Upper lobe of left lung (tissue), 6 donors: ENCODE results near the gene SERPINB10. TPM values are rescaled to one million over a fixed set of nuclear protein-coding genes. Genes with fewer than 3 reads are reported as not detected.

Experiments used
- ATAC-seq, 2 donors: fragments of 200-7000 bp; cut with Tn5 transposase; one replicate each; pipeline ENCODE4 v1.9.1; 2022; ENCODE audit warnings: mild to moderate bottlenecking in 2 of 2, moderate library complexity in 2 of 2; ENCODE audit not compliant: low FRiP score in 2 of 2
- DNase-seq, 2 donors: peaks; one replicate each; pipeline ENCODE4 v3.0.0-alpha.2; 2019 to 2020
- H3K27ac ChIP-seq, 4 donors: fragments of 200-600 bp; sonication (generic); one replicate each; pipeline ENCODE4 v1.5.1; 2016 to 2019
- H3K27me3 ChIP-seq, 4 donors: fragments of 200-600 bp; sonication (generic); one replicate each; pipeline ENCODE4 v1.5.1; 2017 to 2019
- H3K36me3 ChIP-seq, 4 donors: fragments of 200-600 bp; sonication (generic); one replicate each; pipeline ENCODE4 v1.5.1; 2016 to 2019
- H3K4me1 ChIP-seq, 4 donors: fragments of 200-600 bp; sonication (generic); one replicate each; pipeline ENCODE4 v1.5.1; 2018 to 2019
- H3K4me3 ChIP-seq, 4 donors: fragments of 200-600 bp; sonication (generic); one replicate each; pipeline ENCODE4 v1.5.1; 2017 to 2019; ENCODE audit warnings: mild to moderate bottlenecking in 2 of 4, moderate library complexity in 1 of 4
- H3K9me3 ChIP-seq, 4 donors: fragments of 200-600 bp; sonication (generic); one replicate each; pipeline ENCODE4 v1.5.1; 2018 to 2019
- EP300 ChIP-seq, 4 donors: sonication (generic); formaldehyde crosslinking; IDR thresholded peaks; one replicate each; pipeline ENCODE4 v1.5.1; 2017; ENCODE audit warnings: antibody characterized with exemption in 4 of 4, control low read depth in 2 of 4
- POLR2A ChIP-seq, 4 donors: fragments of 450-650 bp; IDR thresholded peaks; one replicate each; pipeline ENCODE4 v1.5.1; 2016 to 2017; ENCODE audit warnings: antibody characterized with exemption in 4 of 4, mild to moderate bottlenecking in 2 of 4
- POLR2AphosphoS5 ChIP-seq, 2 donors: sonication (generic); formaldehyde crosslinking; IDR thresholded peaks; one replicate each; pipeline ENCODE4 v1.5.1; 2017; ENCODE audit warnings: antibody characterized with exemption in 2 of 2
- WGBS, 2 donors: methylation state at CpG; one replicate each; pipeline ENCODE4 v1.1.5; 2017 to 2018; 5-methylcytosine and 5-hydroxymethylcytosine counted together
- total RNA-seq, 6 donors: library from RNA; depleted of rRNA in 4 of 6; stranded (reverse); fragments of >200 nt in 4 of 6; gene quantifications; one replicate each; pipeline versions ENCODE4 v1.1.0 to v1.2.1, GENCODE V29; 2016 to 2021
- TF ChIP-seq, protein P1 (sequence below), 6 experiments: fragments of 450-650 bp in 4 of 6; fragments of 200-600 bp in 2 of 6; sonication (generic) in 2 of 6; IDR thresholded peaks; one replicate each; pipeline ENCODE4 v1.5.1; 2016 to 2019; ENCODE audit warnings: antibody characterized with exemption in 6 of 6
- donor health status: DM: no; HTN: no; CAD: no; lungs with moderate emphysema.
- donor health status: DM: no; HTN: yes; CAD: no; lungs with severe emphysema.

Gene SERPINB10
- total RNA-seq, 6 donors from 2014 or later = 0.11 to 0.30 TPM; not detected in 4

GRCh38 chr18:63971320-63972001, 63.7 kb downstream of the SERPINB10 start:
- DNase-seq = no peak
- Histone ChIP-seq H3K4me3 (peak overlapping the region in 3 of 4 donors; percentile 69), H3K27me3 (no peaks in the 10 kb centered on the region), H3K4me1 (peaks cover 13 to 26% (median 15%) of the 10 kb centered on the region in 4 donors), H3K9me3 (no peaks in the 10 kb centered on the region), H3K27ac (peak overlapping the region; percentile 95 to 99 (median 98)), H3K36me3 (no peaks in the 10 kb centered on the region)
- no peak for ATAC-seq
- 64 to 72% methylated on average over 13 of the region's 13 CpGs for WGBS, 2 donors
- TF ChIP-seq, protein P1, sequence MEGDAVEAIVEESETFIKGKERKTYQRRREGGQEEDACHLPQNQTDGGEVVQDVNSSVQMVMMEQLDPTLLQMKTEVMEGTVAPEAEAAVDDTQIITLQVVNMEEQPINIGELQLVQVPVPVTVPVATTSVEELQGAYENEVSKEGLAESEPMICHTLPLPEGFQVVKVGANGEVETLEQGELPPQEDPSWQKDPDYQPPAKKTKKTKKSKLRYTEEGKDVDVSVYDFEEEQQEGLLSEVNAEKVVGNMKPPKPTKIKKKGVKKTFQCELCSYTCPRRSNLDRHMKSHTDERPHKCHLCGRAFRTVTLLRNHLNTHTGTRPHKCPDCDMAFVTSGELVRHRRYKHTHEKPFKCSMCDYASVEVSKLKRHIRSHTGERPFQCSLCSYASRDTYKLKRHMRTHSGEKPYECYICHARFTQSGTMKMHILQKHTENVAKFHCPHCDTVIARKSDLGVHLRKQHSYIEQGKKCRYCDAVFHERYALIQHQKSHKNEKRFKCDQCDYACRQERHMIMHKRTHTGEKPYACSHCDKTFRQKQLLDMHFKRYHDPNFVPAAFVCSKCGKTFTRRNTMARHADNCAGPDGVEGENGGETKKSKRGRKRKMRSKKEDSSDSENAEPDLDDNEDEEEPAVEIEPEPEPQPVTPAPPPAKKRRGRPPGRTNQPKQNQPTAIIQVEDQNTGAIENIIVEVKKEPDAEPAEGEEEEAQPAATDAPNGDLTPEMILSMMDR (IDR thresholded peaks at IDR 0.05) = no peak
- TF ChIP-seq POLR2AphosphoS5 (IDR thresholded peaks at IDR 0.05) (no peak), EP300 (IDR thresholded peaks at IDR 0.05) (no peak), POLR2A (IDR thresholded peaks at IDR 0.05) (no peak)

GRCh38 chr18:63972002-63972376, 64.2 kb downstream of the SERPINB10 start:
- H3K4me1 ChIP-seq = peaks cover 13 to 26% (median 15%) of the 10 kb centered on the region in 4 donors
- H3K27ac ChIP-seq = no peak overlapping the region
- H3K27me3 ChIP-seq = no peaks in the 10 kb centered on the region
- 67 to 72% methylated on average over 5 of the region's 5 CpGs for WGBS, 2 donors
- no peak for TF ChIP-seq EP300 (IDR thresholded peaks at IDR 0.05)
- TF ChIP-seq POLR2A (IDR thresholded peaks at IDR 0.05) = no peak
- TF ChIP-seq, protein P1 (IDR thresholded peaks at IDR 0.05) = no peak
- TF ChIP-seq POLR2AphosphoS5 (IDR thresholded peaks at IDR 0.05) = no peak
- H3K4me3 ChIP-seq = no peak overlapping the region
- DNase-seq (no peak), ATAC-seq (no peak)
- H3K9me3 ChIP-seq = no peaks in the 10 kb centered on the region
- H3K36me3 ChIP-seq = no peaks in the 10 kb centered on the region

DNA sequence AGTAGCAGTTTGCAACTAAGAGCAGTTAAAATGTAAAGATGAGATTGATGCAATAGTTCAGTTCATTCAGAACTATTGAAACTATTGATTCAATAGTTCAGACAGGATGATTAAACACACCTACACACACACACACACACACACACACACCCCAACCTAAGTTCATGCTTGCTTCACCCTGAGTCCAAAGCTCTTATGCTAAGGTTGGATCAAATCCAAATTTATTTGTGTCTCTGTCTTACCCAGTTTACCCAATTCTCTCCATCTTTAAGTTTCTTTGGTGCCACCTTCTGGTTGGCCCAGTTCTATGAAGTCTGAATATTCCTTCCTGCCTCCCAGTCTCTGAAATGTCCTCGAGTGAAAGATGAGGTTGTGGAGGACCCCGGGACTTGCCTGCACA, 67.2 kb downstream of the SERPINB10 start:
- ATAC-seq (no peak), DNase-seq (no peak)
- WGBS, 2 donors = 41 to 43% methylated on average over 2 of the region's 2 CpGs
- H3K27ac ChIP-seq = peak overlapping the region in 1 of 4 donors; percentile 27
- no peak overlapping the region for H3K4me3 ChIP-seq
- H3K36me3 ChIP-seq = peaks cover 0 to under 1% (median 0%) of the 10 kb centered on the region in 4 donors
- H3K4me1 ChIP-seq = peaks cover 14 to 30% (median 18%) of the 10 kb centered on the region in 4 donors
- no peaks in the 10 kb centered on the region for H3K27me3 ChIP-seq
- TF ChIP-seq EP300 (IDR thresholded peaks at IDR 0.05) (no peak), POLR2A (IDR thresholded peaks at IDR 0.05) (no peak), POLR2AphosphoS5 (IDR thresholded peaks at IDR 0.05) (no peak)
- TF ChIP-seq, protein P1 (IDR thresholded peaks at IDR 0.05) = no peak
- H3K9me3 ChIP-seq = no peaks in the 10 kb centered on the region

GRCh38 chr18:63975628-63976027, 67.9 kb downstream of the SERPINB10 start:
- DNase-seq (no peak), ATAC-seq (peak in 1 of 2 donors; percentile 26)
- H3K27me3 ChIP-seq = no peaks in the 10 kb centered on the region

More at GRCh38 chr18:63975628-63976027, 67.9 kb downstream of the SERPINB10 start:
- H3K9me3 ChIP-seq = no peaks in the 10 kb centered on the region
- H3K4me3 ChIP-seq = no peak overlapping the region
- peaks cover 0 to 4% (median 0%) of the 10 kb centered on the region in 4 donors for H3K36me3 ChIP-seq
- H3K27ac ChIP-seq = peak overlapping the region in 1 of 4 donors; percentile 27
- no peak for TF ChIP-seq EP300 (IDR thresholded peaks at IDR 0.05)
- no peak for TF ChIP-seq POLR2AphosphoS5 (IDR thresholded peaks at IDR 0.05)
- TF ChIP-seq, protein P1 (IDR thresholded peaks at IDR 0.05) = no peak
- TF ChIP-seq POLR2A (IDR thresholded peaks at IDR 0.05) = no peak
- 58 to 63% methylated on average over 3 of the region's 3 CpGs for WGBS, 2 donors
- H3K4me1 ChIP-seq = peaks cover 14 to 36% (median 20%) of the 10 kb centered on the region in 4 donors
